ENCODE results near the gene GALNTL6. TPM values are rescaled to one million over a fixed set of nuclear protein-coding genes. Genes with fewer than 3 reads are reported as not detected.

Gene GALNTL6
- total and polyA plus RNA-seq, 2 of the 4 experiments (the other 2 are of a cell fraction) = under 0.01 TPM; not detected in 1

GRCh38 chr4:172962564-172963353, 1149.6 kb downstream of the GALNTL6 start (continued):
- no peak for TF ChIP-seq NFE2L2 (IDR thresholded peaks at IDR 0.05; ENCODE audit: low read depth, low read length)

GRCh38 chr4:172963498-172964294, 1150.5 kb downstream of the GALNTL6 start:
- Histone ChIP-seq H2BK120ac (ENCODE audit: low read depth, low read length) (no peak overlapping the region), H3K9ac (ENCODE audit: low read depth, low read length) (no peak overlapping the region), H2AK5ac (ENCODE audit: low read depth, low read length) (no peak overlapping the region), H3K27ac (ENCODE audit: insufficient read depth, low read length) (no peak overlapping the region), H2BK20ac (ENCODE audit: low read depth, low read length) (no peak overlapping the region), H3K79me1 (ENCODE audit: low read depth in 1 of 2, low read length in 2 of 2) (no peaks in the 10 kb centered on the region), H2AK9ac (replicated peaks; ENCODE audit: low read depth, low read length, poor library complexity) (no peak overlapping the region), H4K91ac (ENCODE audit: insufficient read depth, low read depth, low read length) (no peak overlapping the region), H3K18ac (ENCODE audit: low read depth, low read length) (no peak overlapping the region), H3K9me3 (ENCODE audit: control insufficient read depth, insufficient read depth, low read length) (no peaks in the 10 kb centered on the region; the same call in 1 of the 2 replicates), H2BK15ac (ENCODE audit: low read depth, low read length) (no peak overlapping the region), H3K56ac (ENCODE audit: extremely low read depth, insufficient read depth, low read length) (no peak overlapping the region), H3K9me1 (ENCODE audit: insufficient read depth, low read length) (no peaks in the 10 kb centered on the region; the same call in 1 of the 2 replicates), H3K4me1 (ENCODE audit: control insufficient read depth, insufficient read depth, low read length) (peaks cover 5% of the 10 kb centered on the region), H3K27me3 (ENCODE audit: control insufficient read depth, insufficient read depth, low read length) (peaks cover 24% of the 10 kb centered on the region), H3K4me3 (ENCODE audit: insufficient read depth, low read depth, low read length) (no peak overlapping the region), H4K5ac (ENCODE audit: low read depth, low read length) (no peak overlapping the region), H3K4me2 (ENCODE audit: low read depth, low read length) (no peak overlapping the region), H3K23ac (ENCODE audit: low read depth, low read length) (no peak overlapping the region), H3K14ac (replicated peaks; ENCODE audit: low read depth, low read length) (no peak overlapping the region), H4K8ac (ENCODE audit: low read depth in 2 of 2, low read length in 2 of 2) (no peak overlapping the region), H4K20me1 (ENCODE audit: insufficient read depth, low read length) (0 out of 2 replicates have a peak, but pooled peaks cover 3% of the 10 kb centered on the region), H3K36me3 (ENCODE audit: control insufficient read depth, insufficient read depth, low read length) (no peaks in the 10 kb centered on the region), H2AFZ (replicated peaks; ENCODE audit: low read length, poor library complexity) (no peak overlapping the region), H3K4ac (ENCODE audit: low read depth, low read length) (no peak overlapping the region), H2BK5ac (ENCODE audit: low read depth, low read length, poor library complexity, severe bottlenecking) (no peak overlapping the region)
- intact Hi-C loops (cut with micrococcal nuclease) (no loop called here), dilution Hi-C loops (cut with HindIII; ENCODE audit: low sequenced_read_pairs, unreplicated experiment) (no loop called here), in situ Hi-C loops (cut with MboI; ENCODE audit: low sequenced_read_pairs) (no loop called here)
- POLR2A ChIA-PET (ENCODE audit: unreplicated experiment) = no interaction called here
- BruUV-seq (replicated peaks) = no TSS peak
- WGBS, 2 experiments (ENCODE audit: extremely low coverage in 2 of 2, insufficient read length in 1 of 2) = no CpG with 5 or more reads among the region's 5 CpGs
- CTCF ChIA-PET = no interaction called here
- ATAC-seq (ENCODE audit: low read depth) (no peak), DNase-seq (no peak)
- no peak for TF ChIP-seq MAZ (IDR thresholded peaks at IDR 0.05; ENCODE audit: borderline replicate concordance, low read depth, low read length)
- no peak for TF ChIP-seq MXI1 (IDR thresholded peaks at IDR 0.05; ENCODE audit: borderline replicate concordance, low read depth, low read length)
- no peak for TF ChIP-seq RAD21 (IDR thresholded peaks at IDR 0.05; ENCODE audit: low read length)
- TF ChIP-seq USF2 (IDR thresholded peaks at IDR 0.05; ENCODE audit: low read depth, low read length) = no peak
- TF ChIP-seq NFE2L2 (IDR thresholded peaks at IDR 0.05; ENCODE audit: low read depth, low read length) = no peak
- no peak for TF ChIP-seq MAFK (IDR thresholded peaks at IDR 0.05; ENCODE audit: low read depth, low read length)
- no peak for TF ChIP-seq CEBPB (IDR thresholded peaks at IDR 0.05; ENCODE audit: low read depth, low read length)
- TF ChIP-seq SMC3 (IDR thresholded peaks at IDR 0.05; ENCODE audit: low read depth, low read length) = no peak
- TF ChIP-seq POLR2A (IDR thresholded peaks at IDR 0.05; ENCODE audit: low read depth, low read length) = no peak
- TF ChIP-seq RFX5 (IDR thresholded peaks at IDR 0.05; ENCODE audit: low read depth, low read length) = no peak
- TF ChIP-seq RCOR1 (IDR thresholded peaks at IDR 0.05; ENCODE audit: insufficient replicate concordance, low read length) = no peak
- TF ChIP-seq ELK1 (IDR thresholded peaks at IDR 0.05; ENCODE audit: borderline replicate concordance, low read depth, low read length) = no peak
